Heart right ventricle (tissue), 16 donors: Measurements from ENCODE around the gene EIF3A. TPM values are rescaled to one million over a fixed set of nuclear protein-coding genes. Genes with fewer than 3 reads are reported as not detected.

Source experiments
- ATAC-seq, 8 donors: fragments of 200-7000 bp; cut with Tn5 transposase; one replicate each; pipeline ENCODE4 v1.9.1; 2020; ENCODE audit warnings: mild to moderate bottlenecking in 8 of 8, moderate library complexity in 8 of 8, moderate number of reproducible peaks in 1 of 8
- DNase-seq, 2 donors: peaks; one replicate each; pipeline ENCODE4 v3.0.0-alpha.2; 2020
- H3K27ac ChIP-seq, 10 donors: fragments of 200-600 bp; sonication (generic) in 2 of 10; one replicate each; pipeline versions ENCODE4 v1.5.0 to v1.8.0; 2020 to 2022; ENCODE audit warnings: mild to moderate bottlenecking in 3 of 10
- H3K27me3 ChIP-seq, 7 donors: fragments of 200-600 bp; one replicate each; pipeline ENCODE4 v1.8.0; 2021 to 2022; ENCODE audit warnings: mild to moderate bottlenecking in 2 of 7
- H3K36me3 ChIP-seq, 9 donors: fragments of 200-600 bp; sonication (generic) in 1 of 9; one replicate each; pipeline versions ENCODE4 v1.5.0 to v1.8.0; 2020 to 2022; ENCODE audit warnings: mild to moderate bottlenecking in 2 of 9
- H3K4me1 ChIP-seq, 9 donors: fragments of 200-600 bp; sonication (generic) in 1 of 9; one replicate each; pipeline versions ENCODE4 v1.5.0 to v1.8.0; 2020 to 2022; ENCODE audit warnings: mild to moderate bottlenecking in 4 of 9
- H3K4me3 ChIP-seq, 10 donors: fragments of 200-600 bp; sonication (generic) in 2 of 10; one replicate each; pipeline versions ENCODE4 v1.5.0 to v1.8.0; 2020 to 2022; ENCODE audit warnings: mild to moderate bottlenecking in 7 of 10, moderate library complexity in 2 of 10
- H3K9me3 ChIP-seq, 11 donors: fragments of 200-600 bp in 10 of 11; sonication (generic) in 2 of 11; one replicate each; pipeline versions ENCODE4 v1.5.0 to v1.8.0; 2013 to 2022; ENCODE audit warnings: mild to moderate bottlenecking in 2 of 11, control low read depth in 1 of 11, moderate library complexity in 1 of 11
- CTCF ChIP-seq, 9 donors: fragments of 200-600 bp; sonication (generic) in 2 of 9; IDR thresholded peaks; one replicate each; pipeline versions ENCODE4 v1.5.0 to v1.8.0; 2021 to 2022; ENCODE audit warnings: antibody characterized with exemption in 9 of 9, mild to moderate bottlenecking in 5 of 9, moderate library complexity in 1 of 9
- WGBS, 2 donors: extraction: QIAGEN DNeasy Blood & Tissue Kit; methylation state at CpG; one replicate each; pipeline ENCODE4 v1.1.7; 2013; ENCODE audit warnings: inconsistent platforms in 1 of 2; 5-methylcytosine and 5-hydroxymethylcytosine counted together
- intact Hi-C, 10 donors: fragments of 100-400 bp; cut with DNase I; formaldehyde crosslinking; loops; one replicate each; pipeline versions ENCODE4 v1.11.1 to v1.14.2; 2022
- polyA plus RNA-seq, 2 donors: library from polyadenylated mRNA; stranded (reverse); fragments of 200-250 nt; gene quantifications; one replicate each; pipeline ENCODE4 v1.2.3, GENCODE V29; 2013
- total RNA-seq, 10 donors: library from RNA; stranded (reverse); fragmentation: NEBNext Ultra II Directional in 3 of 10; extraction: Animal tissue kit (Norgen Biotek cat#: 25700) in 3 of 10; gene quantifications; one replicate each; pipeline versions ENCODE4 v1.2.1 to v1.2.4, GENCODE V29; 2021 to 2023
- donor health status: Arrhythmogenic right ventricular cardiomyopathy.
- donor health status: ischemic (EF 13 %, LVEDD 7.1; RV severe dilation, severe dysfunction).
- donor health status: healthy with polysubstance abuse.
- donor health status: DM: no; HTN: yes; CAD: no.
- donor health status: DM: no; HTN: no; CAD: no.
- donor health status: ischemic (EF 25% LVEDD 6.9; RV normal size, moderate dysfunction).
- donor health status: ischemic (EF 25% LVEDD 5.7; RV mildly dilated, moderate dysfunction).
- donor health status: healthy.
- donor health status: DM: yes; HTN: yes; CAD: no.
- donor health status: Ischemic cardiomyopathy.
- donor health status: ischemic (EF 35%, LVEDD 5.7; RV mildly dilated, moderate dysfunction).
- donor health status: nonischemic (EF 11% LVEDD 7.7; RV severe dilation, severe dysfunction).
- donor health status: DM: yes; HTN: yes; CAD: no.
- donor health status: PGD.
- donor health status: ischemic (EF 29% LVEDD 5.4; RV normal size, mild dysfunction).
- donor health status: nonischemic (EF 23%, LVEDD 6.1; RV moderate dilation, normal function).

Gene EIF3A
- total and polyA plus RNA-seq, 12 donors, result 46.9 to 139 (median 124) TPM

- H3K36me3 ChIP-seq, result peaks cover 0 to 100% (median 43%) of the 10 kb centered on the region in 9 donors
- H3K27ac ChIP-seq, result peak overlapping the region in 9 of 10 donors; percentile 25 to 74 (median 63)
- WGBS, 2 donors, result 90 to 97% methylated on average over 2 of the region's 2 CpGs
- no peaks in the 10 kb centered on the region for H3K9me3 ChIP-seq
- ATAC-seq (no peak), DNase-seq (no peak)
- no peak for TF ChIP-seq CTCF (IDR thresholded peaks at IDR 0.05)
- H3K27me3 ChIP-seq, result no peaks in the 10 kb centered on the region
- no peak overlapping the region for H3K4me3 ChIP-seq
- H3K4me1 ChIP-seq, result peaks cover 0 to 21% (median 7%) of the 10 kb centered on the region in 9 donors
- intact Hi-C loops, result no loop called here
These were observed 40.3 kb upstream of the EIF3A start for GRCh38 chr10:119120875-119121274.

GRCh38 chr10:119120413-119120867, 39.8 kb upstream of the EIF3A start:
- Histone ChIP-seq H3K9me3 (no peaks in the 10 kb centered on the region), H3K36me3 (peaks cover 0 to 100% (median 39%) of the 10 kb centered on the region in 9 donors), H3K4me3 (no peak overlapping the region), H3K27ac (peak overlapping the region in 9 of 10 donors; percentile 25 to 74 (median 63)), H3K4me1 (peaks cover 0 to 24% (median 7%) of the 10 kb centered on the region in 9 donors), H3K27me3 (no peaks in the 10 kb centered on the region)
- no peak for TF ChIP-seq CTCF (IDR thresholded peaks at IDR 0.05)
- intact Hi-C loops, result no loop called here
- 53 to 68% methylated on average over 4 of the region's 4 CpGs for WGBS, 2 donors
- ATAC-seq (peak; percentile 34 to 93 (median 80)), DNase-seq (no peak)

- Histone ChIP-seq H3K27me3 (no peaks in the 10 kb centered on the region), H3K9me3 (no peaks in the 10 kb centered on the region), H3K4me3 (no peak overlapping the region), H3K4me1 (peaks cover 0 to 29% (median 7%) of the 10 kb centered on the region in 9 donors), H3K36me3 (peaks cover 0 to 98% (median 37%) of the 10 kb centered on the region in 9 donors), H3K27ac (peak overlapping the region in 1 of 10 donors; percentile 63)
- DNase-seq (no peak), ATAC-seq (peak in 1 of 8 donors; percentile 52)
- 77 to 100% methylated on average over 1 of the region's 1 CpG for WGBS, 2 donors
- intact Hi-C loops, result no loop called here
- TF ChIP-seq CTCF (IDR thresholded peaks at IDR 0.05), result no peak
These were observed 38.8 kb upstream of the EIF3A start for GRCh38 chr10:119119400-119119799.

- ATAC-seq (no peak), DNase-seq (no peak)
- H3K36me3 ChIP-seq, result peaks cover 0 to 98% (median 49%) of the 10 kb centered on the region in 9 donors
- no peaks in the 10 kb centered on the region for H3K27me3 ChIP-seq
- no peak overlapping the region for H3K4me3 ChIP-seq
- H3K4me1 ChIP-seq, result peaks cover 0 to 40% (median 7%) of the 10 kb centered on the region in 9 donors
- no peak for TF ChIP-seq CTCF (IDR thresholded peaks at IDR 0.05)
- intact Hi-C loops, result no loop called here
- H3K27ac ChIP-seq, result no peak overlapping the region
- 93 to 96% methylated on average over 5 of the region's 5 CpGs for WGBS, 2 donors
- H3K9me3 ChIP-seq, result no peaks in the 10 kb centered on the region
These were observed 37.6 kb upstream of the EIF3A start for GRCh38 chr10:119118231-119118630.
